Mesenteric fat pad (tissue), 1 donor: Measurements from ENCODE around the gene ZMAT5. TPM values are rescaled to one million over a fixed set of nuclear protein-coding genes. Genes with fewer than 3 reads are reported as not detected.

Experiments used
- DNase-seq: peaks from one replicate; pipeline ENCODE4 v3.0.0-alpha.2; 2020; ENCODE audit warnings: low spot score
- total RNA-seq: library from RNA; stranded (reverse); fragmentation: NEBNext Ultra II Directional; extraction: Animal tissue kit (Norgen Biotek cat#: 25700); gene quantifications from one replicate; pipeline ENCODE4 v1.2.1, GENCODE V29; 2021
- donor health status: DM: yes; HTN: yes; CAD: no.

ZMAT5 gene
- total RNA-seq, 1 donor from 2014 or later: 17.8 TPM

DNA sequence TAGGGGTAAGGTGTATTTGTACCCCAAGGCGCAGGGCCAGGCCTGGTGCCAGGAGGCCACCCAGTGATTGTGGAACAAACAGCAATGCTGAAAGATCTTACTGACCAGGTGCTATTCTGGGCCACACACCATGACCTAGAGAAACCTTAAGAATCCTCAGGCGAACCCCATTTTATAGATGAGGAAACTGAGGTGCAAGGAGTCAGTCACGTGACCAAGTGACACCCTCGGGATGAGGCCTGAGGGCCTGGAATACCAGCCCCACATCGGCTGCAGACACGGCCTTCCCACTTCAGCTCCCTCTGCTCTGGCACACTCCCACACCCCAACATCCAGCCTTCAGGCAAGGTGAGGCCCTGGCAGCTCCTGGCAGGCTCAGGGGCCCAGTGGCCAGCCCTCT is 33.9 kb downstream of the ZMAT5 start:
- no peak for DNase-seq

DNA sequence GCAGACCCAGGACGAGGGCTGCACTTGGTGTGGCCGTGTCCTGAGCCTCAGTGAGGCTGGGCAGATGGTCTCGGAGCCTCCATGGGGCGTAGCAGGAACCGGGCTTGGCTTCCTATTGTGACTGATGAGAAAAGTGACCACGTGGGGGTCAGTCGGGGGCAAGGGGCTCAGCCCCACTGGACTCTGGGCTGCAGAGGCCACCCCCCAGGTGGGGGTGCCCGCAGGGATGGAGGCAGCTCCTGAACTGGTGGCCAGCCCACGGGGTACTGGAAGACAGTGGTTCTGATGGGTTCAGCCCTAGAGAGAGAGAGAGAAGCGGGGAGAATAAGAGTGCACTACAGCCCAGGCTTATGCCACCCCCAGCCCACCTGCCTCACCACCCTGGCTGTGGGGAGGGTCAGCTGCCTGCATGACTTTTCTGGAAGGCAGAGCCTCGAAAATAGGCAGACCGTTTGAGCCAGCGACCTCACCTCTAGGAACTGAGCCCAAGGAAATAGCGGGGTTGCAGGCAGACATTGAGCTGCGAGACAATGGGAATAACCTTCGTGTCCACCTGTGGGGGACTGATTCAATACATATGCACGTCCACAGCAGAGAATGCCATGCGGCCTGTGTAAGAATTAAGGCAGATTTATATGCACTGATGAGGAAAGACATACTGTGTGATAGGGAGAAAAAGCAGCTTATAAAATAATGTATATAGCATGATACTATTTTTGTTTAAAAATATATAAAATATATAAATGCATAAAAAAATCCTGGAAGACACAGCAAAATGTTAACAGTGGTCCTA is 35.6 kb downstream of the ZMAT5 start:
- no peak for DNase-seq

DNA sequence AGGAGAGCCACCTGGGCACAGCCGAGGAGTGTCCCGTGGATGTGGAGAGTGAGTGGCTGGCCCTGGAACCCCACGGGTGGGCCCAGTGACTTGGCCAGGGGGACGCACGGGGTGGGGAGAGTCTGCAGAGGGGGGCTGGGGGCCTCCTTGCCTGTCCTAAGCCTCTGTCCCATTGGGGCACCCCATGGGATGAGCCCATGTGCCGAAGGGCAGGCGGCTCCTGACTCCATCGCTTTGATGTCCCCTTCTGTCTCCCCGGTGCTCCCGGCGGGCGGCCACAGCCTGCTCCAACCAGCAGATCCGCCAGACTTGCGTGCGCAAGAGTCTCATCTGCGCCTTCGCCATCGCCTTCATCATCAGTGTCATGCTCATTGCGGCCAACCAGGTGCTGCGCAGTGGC is 37.6 kb downstream of the ZMAT5 start:
- no peak for DNase-seq

DNA sequence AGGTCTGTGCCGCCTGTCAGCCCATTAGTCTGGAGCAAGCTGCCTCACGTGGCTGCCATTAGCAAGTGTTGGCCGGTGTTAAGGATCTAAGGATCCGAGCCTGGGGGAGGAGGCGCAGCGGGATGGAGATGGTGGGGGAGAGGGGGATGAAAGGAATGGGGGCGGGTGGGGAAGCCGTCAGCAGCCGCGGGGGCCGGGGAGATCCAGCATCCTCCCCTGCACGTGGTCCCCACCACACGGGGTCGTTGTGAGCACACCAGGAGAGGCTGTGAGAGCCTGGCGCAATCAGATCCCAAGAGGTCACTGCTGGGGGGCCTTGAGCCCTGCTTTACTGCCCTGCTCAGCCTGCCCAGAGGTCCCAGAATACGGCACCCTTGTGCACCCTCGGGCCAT is 39.7 kb downstream of the ZMAT5 start:
- DNase-seq: no peak

DNA sequence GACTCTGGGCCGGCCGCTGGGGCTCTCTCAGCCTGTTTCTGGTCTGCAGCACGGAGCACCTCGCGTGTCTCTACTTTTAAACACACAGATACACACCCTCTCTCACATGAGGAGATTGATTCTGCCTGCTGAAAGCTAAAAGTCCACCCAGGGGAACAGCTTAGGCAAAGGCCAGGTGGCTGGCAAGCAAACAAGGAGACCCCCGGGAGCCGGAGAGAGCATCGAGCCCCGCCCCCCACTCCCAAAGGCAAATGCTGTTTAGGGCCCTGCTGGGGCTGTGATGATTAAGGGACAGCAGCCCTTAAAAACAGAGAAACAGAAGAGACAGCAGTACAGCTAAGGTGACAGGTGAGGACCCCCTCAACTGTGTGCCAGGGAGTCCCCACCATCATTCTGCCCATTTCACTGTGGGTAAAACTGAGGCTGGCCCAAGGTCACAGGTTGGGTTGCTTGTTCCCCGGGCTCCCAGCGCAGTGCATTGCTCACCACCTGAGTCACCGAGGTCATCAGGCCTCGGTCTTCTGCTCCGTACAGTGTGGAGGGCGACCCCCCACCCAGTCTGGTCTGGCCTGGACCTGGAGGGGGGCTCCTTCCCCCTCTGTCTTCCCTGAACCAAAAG is 40.2 kb downstream of the ZMAT5 start:
- no peak for DNase-seq

DNA sequence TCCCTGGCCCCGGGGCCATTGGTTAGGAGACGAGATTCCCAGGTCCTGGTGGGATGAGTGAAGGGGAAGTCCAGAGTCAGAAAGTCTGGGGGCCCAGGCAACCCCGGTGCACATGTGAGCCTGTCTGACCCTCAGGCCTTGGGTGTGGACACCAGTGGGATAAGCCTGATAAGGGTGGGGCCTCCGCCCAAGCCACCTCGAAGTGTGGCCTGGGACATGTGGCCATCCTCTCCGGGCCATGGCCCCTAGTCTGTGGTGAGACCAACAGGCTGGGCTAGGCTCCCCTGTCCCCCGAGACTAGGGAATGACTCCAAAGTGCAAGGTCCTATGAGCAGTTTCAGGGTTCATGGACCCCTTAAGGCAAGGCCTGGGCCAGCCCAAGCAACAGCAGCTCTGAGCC is 40.7 kb downstream of the ZMAT5 start:
- DNase-seq: no peak

DNA sequence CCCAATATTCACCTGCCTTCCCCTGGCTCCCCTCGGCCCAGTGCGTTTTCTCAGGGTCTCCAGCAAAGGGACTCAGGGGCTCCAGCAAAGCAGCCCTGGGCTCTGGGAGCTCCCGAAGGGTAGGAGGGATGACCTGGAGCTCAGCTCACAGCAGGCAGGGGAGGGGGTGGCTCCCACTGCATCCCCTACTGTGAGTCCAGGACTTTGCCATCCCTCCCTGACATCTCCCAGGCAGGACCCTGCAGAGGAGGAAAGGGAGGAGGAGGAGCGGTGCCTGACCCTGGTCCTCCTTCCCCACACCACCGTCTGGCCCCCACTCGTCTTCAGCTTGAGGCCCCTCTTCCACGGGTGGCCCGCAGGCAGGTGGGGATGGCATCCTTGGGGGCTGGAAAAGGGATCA is 42.0 kb downstream of the ZMAT5 start:
- no peak for DNase-seq

DNA sequence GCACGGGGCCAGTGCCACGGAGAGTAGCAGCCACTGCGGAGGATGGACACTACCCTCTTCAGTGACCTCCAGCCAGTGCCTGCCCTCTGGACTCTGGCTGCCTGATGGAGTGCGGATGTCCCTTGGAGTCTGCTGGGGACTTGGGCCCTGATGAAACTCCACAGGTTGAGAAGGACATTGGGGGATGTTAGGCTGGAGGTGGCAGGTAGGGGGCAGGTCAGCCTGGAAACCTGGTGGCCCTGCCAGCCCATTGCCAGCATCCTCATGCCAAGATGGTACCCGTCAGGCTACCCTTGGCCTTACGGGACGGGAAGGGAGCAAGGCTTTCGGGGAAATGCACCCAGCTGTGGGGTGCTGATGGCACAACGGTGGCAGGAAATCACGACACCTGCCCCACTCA is 43.0 kb downstream of the ZMAT5 start:
- no peak for DNase-seq

DNA sequence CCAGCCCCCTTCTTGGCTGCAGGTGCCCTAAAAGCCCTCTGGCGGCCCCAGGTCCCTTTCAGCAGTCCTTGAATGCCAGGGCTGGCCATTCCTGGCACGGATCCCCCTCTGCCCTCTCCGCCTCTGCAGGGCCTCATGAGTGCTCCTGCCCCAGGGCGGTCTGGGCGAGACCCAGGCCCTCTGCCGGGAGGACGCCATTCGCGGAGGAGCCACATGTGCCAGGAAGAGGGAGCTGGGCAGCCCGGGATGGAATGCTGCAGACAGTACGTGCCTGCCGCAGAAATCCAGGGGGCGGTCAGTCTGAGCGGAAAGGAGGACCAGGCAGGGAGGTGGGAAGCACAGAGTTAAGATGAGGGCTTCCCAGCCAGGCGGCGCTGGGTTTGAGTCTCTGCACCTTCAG is 44.2 kb downstream of the ZMAT5 start:
- no peak for DNase-seq

DNA sequence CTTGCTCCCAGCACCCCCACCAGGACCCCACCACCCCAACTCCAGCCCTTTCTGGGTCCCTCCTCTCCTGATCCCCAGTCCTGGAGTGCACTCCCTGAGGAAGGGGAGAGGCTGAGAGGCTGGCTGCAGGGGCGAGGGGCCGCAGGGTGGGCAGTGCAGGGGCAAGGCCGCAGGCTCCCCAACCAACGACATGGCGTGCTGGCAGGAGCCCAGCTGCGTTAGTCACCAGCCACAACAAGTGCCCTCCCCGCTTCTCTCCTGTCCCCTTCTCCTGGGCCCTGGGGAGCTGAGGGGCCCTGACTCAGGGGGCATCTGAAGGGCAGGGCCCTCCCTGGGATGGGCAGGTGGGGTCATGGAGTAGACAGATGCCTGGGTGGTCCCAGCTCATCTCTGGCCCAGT is 44.7 kb downstream of the ZMAT5 start:
- no peak for DNase-seq

DNA sequence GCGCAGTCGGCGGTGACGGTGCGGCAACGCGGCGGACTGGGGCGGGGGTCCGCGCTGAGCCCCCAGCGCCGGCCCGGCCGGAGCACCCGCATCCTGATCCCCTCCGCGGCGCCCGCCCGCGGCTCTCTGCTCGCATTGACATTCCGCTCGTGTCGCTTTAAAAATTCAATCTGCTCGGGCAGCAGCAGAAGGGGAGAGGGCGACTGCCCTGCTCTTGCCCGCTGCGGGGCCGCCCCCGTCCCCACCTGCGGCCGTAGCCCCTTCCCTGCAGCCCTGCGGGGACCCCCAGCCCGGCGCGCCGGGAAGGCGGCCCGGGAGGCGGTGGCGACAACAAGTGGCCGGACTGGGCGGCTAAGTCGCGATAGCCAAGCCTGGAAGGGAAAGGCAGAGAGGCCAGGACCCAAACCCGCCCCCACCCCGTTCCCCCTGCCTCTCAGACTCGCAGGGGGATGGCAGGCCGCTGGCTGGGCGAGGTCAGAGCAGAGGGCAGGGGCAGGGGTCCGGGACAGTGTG is 45.9 kb downstream of the ZMAT5 start:
- DNase-seq: no peak

DNA sequence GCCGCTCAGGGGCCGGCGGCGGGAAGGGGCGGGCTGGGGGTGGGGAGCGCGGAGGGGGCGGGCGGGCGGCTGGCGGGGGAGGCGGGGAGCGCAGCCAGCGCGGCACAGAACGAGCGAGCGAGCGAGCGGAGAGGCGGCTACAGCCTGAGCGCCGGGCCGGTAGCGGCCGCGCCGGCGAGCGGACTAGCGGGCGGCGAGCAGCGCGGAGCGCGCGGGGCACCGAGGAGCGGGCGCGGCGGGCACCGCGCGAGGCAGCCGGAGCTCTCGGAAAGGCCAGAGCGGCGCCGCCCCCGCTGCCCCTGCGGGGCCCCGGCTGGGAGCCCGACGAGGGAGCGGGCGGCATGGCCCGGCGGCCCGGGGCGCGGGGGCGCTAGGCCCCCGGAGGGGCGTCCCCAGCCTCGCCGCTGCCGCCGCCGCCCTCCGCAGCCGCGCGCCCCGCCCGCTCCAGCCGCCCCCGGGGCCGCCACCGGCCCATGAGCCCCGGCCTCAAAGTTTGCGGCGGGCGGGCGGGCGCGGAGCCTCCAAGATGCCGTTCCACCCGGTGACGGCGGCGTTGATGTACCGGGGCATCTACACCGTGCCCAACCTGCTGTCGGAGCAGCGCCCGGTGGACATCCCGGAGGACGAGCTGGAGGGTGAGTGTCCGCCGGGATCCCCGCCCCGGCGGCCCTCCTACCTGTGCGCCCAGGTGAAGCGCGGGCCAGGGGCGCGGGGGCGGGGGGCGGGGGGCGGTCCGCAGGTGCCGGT is 46.7 kb downstream of the ZMAT5 start, which contains the start of gene CABP7:
TSS of gene CABP7 (plus strand) at position 105 of the 747 bp plus-strand sequence. CDS start at position 527, 422 bp downstream.
- no peak for DNase-seq

DNA sequence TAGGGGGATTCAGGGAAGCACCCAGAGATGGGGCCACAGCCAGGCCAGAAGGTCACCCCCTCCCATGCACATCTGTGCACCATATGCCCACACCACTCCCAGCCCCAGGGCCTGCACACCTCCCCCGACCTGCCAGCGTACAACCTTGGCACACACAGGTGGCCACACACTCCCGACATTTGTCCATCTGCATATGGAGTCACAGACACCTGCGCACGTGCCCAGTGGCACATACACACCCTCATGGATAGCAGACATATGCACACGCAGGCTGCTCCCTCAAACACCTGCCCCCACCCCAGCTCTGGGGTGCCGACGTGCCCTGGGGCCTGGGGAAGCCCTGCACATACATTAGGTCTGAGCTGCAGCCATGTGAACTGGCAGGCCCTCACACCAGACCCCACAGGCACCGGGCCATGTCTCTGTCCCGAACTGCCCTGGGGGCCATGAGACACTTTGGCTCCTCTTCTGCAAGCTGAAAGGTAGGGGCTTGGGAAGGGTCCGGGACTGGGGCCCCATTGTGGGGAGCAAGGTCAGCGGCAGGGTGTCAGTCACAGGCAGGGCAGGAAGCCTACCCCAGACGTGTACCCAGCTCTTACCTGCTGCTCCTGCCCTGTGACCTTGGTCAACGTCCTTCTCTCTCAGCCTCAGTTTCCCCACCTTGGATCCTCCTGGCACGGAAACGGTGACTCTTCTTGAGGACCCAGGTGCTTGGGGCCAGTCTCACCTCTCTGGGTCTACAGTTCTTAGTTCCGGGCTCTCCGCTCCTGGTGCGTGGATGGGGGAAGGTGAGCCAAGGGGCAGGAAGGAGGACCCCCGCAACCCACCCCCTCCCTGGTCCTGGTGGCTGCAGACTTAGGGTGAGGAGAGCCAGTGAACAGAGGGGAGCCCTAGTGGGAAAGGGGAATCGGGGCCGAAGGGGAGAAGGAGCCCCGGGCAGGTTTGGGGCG is 47.6 kb downstream of the ZMAT5 start:
- no peak for DNase-seq

DNA sequence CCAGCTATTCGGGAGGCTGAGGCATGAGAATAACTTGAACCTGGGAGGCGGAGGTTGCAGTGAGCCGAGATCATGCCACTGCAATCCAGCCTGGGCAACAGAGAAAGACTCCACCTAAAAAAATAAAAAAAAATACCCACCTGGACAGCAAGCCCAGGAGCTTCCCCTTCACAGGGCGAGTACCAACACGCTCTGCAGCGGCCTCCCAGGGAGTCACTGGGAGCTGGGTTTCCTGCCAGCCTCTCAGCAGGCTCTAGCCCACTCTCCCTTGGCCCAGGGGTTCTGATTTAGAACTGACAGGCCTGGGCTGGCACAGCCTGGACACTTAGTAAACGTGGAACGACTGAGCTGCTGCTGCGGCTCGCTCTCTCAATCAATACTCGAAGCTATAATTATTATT is 49.0 kb downstream of the ZMAT5 start:
- DNase-seq: no peak

DNA sequence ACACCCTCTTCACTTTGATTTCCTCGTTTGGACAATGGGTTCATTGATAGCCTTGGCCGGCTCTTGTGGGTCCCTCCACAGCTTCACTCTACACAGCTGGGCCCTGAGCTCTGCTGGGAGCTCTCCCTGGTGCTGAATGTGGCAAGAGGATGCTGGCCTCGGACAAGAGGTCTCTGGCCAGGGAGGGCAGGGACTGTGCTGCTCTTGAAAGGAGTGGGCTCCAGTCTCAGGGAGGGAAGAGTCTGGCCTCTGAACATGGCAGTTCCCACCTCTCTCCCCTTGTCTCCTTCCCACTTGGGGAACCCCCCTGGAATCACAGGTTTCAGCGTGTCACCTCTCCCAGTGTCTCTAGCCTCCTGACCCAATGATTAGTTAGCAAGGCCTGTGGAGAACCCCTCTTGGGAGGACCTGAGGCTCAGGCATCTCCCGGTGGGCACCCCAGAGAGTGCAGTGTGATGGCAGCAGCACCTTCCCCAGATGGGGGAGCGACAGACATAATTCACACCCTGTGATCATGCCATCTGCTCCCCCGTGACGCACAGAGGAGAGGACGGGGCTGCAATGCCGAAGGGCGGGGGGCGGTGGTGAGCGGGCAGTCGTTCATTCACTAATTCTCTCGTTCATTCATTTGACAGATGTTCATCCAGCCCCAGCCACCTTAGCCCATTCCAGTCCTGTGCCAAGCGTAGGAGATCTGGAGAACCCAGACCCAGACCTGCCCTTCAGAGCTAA is 49.8 kb downstream of the ZMAT5 start:
- DNase-seq: no peak

DNA sequence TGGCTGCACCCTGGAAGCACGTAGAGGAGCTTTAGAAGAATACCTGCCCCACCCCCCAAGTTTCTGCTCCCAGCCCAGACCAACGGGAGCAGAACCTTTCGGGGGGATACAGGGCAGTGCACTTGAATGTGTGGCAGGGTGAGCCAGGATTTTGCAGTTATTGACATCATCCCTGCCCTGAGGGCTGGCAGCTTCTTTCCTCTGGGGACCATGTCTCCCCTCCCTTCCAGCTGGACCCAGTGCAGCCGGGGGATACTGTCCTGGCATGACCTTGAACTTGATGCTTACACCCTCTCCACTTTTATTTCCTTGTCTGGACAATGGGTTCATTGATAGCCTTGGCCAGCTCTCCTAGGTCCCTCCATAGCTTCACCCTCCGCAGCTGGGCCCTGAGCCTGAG is 51.1 kb downstream of the ZMAT5 start:
- DNase-seq: no peak

DNA sequence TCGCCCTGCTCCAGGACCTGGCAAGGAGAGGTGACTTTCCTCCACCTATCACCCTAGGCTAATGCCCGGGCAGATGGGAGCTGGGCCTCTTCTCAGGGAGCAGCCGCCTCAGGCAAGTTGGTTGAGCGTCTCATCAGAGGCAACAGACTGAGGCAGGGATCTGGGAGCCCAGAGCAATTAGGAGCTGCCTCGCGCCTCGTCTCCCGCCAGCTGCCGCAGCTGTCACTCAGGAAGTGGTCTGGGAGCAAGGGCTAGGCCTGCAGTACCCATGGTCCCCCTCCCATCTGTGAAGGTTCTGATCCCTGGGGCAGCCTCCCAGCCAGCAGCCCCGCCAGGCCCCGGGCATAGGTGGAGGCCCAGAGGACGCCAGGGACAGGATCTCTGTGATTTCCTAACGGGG is 51.6 kb downstream of the ZMAT5 start:
- no peak for DNase-seq

DNA sequence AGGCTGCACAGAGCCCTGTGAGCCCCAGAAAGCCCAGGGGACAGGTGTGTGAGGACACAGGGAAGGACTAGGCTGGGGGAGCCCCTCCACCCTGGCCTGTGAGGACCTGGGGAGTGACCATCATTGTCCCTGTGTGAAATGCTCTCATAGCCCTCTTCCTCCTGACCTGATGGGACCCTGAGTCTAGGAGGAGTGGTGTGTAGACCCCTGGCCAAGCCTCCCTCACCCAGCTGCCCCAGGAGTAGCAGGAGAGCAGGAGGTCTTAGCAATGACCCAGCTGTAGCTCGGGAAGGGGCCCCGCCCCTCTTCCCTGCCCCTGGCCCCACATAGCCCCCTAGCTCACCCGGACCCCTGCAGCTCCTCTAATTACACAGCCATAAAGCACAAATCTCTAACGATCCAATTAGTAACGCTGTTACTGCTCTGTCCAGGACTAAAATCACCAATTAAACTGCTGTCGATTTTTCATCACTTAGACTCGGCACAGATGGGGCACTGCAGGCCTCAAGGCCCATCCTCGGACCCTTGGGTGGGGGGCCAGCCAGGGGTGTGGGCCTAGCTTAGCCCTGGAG is 53.6 kb downstream of the ZMAT5 start:
- no peak for DNase-seq

DNA sequence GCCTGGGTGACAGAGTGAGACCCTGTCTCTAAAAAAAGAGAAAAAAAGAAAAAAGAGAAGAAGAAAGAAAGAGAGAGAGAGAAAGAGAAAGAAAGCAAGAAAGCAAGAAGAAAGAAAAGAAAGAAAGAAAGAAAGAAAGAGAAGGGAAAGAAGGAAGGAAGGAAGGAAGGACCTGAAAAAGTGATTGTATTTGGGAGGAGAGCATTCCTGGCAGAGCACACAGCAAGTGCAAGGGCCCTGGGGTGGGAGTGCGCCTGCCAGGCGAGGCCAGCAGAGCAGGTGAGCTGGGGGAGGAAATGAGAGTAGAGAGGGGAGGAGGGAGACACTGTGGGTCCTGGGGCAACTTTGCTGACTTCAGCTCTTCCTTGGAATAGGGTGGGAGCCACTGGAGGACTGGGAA is 54.7 kb downstream of the ZMAT5 start:
- DNase-seq: no peak
